ENCODE measurements around the gene TTLL13.

Gene TTLL13

GRCh38 chr15:90223441-90224165, 25.8 kb upstream of the TTLL13 start:
- no peak for TF ChIP-seq CTCF (IDR thresholded peaks at IDR 0.05; ENCODE audit: borderline replicate concordance, control extremely low read depth, extremely low read depth, insufficient read depth, missing control alignments)
- no peak for DNase-seq (ENCODE audit: low spot score)
- in situ Hi-C loops (cut with MboI; ENCODE audit: low sequenced_read_pairs, unreplicated experiment), result no loop called here

GRCh38 chr15:90225047-90225446, 24.3 kb upstream of the TTLL13 start:
- in situ Hi-C loops (cut with MboI; ENCODE audit: low sequenced_read_pairs, unreplicated experiment), result no loop called here
- TF ChIP-seq CTCF (IDR thresholded peaks at IDR 0.05; ENCODE audit: borderline replicate concordance, control extremely low read depth, extremely low read depth, insufficient read depth, missing control alignments), result no peak
- DNase-seq (ENCODE audit: low spot score), result no peak

- TF ChIP-seq CTCF (IDR thresholded peaks at IDR 0.05; ENCODE audit: borderline replicate concordance, control extremely low read depth, extremely low read depth, insufficient read depth, missing control alignments), result no peak
- in situ Hi-C loops (cut with MboI; ENCODE audit: low sequenced_read_pairs, unreplicated experiment), result no loop called here
- DNase-seq (ENCODE audit: low spot score), result no peak
Measured at GRCh38 chr15:90225504-90226234, 23.7 kb upstream of the TTLL13 start.

GRCh38 chr15:90227336-90227735, 22.0 kb upstream of the TTLL13 start:
- DNase-seq (ENCODE audit: low spot score), result no peak
- TF ChIP-seq CTCF (IDR thresholded peaks at IDR 0.05; ENCODE audit: borderline replicate concordance, control extremely low read depth, extremely low read depth, insufficient read depth, missing control alignments), result no peak
- in situ Hi-C loops (cut with MboI; ENCODE audit: low sequenced_read_pairs, unreplicated experiment), result no loop called here

GRCh38 chr15:90227816-90228772, 21.3 kb upstream of the TTLL13 start:
- no peak for TF ChIP-seq CTCF (IDR thresholded peaks at IDR 0.05; ENCODE audit: borderline replicate concordance, control extremely low read depth, extremely low read depth, insufficient read depth, missing control alignments)
- DNase-seq (ENCODE audit: low spot score), result no peak
- in situ Hi-C loops (cut with MboI; ENCODE audit: low sequenced_read_pairs, unreplicated experiment), result no loop called here

GRCh38 chr15:90228960-90229359, 20.4 kb upstream of the TTLL13 start:
- in situ Hi-C loops (cut with MboI; ENCODE audit: low sequenced_read_pairs, unreplicated experiment), result no loop called here
- no peak for DNase-seq (ENCODE audit: low spot score)
- TF ChIP-seq CTCF (IDR thresholded peaks at IDR 0.05; ENCODE audit: borderline replicate concordance, control extremely low read depth, extremely low read depth, insufficient read depth, missing control alignments), result no peak

All from GM13976 (cell line).